ENCODE results near the gene COCH.

Gene COCH

GRCh38 chr14:30842431-30842830 is 31.9 kb upstream of the COCH start:
- no peaks in the 10 kb centered on the region for H3K79me2 ChIP-seq (ENCODE audit: insufficient read depth, low read length)
- no peak for TF ChIP-seq CTCF (conservative IDR thresholded peaks at IDR 0.05; ENCODE audit: low read length)
- TF ChIP-seq EZH2phosphoT487 (IDR thresholded peaks at IDR 0.05; ENCODE audit: borderline replicate concordance) = no peak
- H3K4me1 ChIP-seq (ENCODE audit: insufficient read depth, low read length, poor library complexity, severe bottlenecking) = peaks cover 14% of the 10 kb centered on the region
- H3K36me3 ChIP-seq (ENCODE audit: insufficient read depth, low read length) = no peaks in the 10 kb centered on the region
- H3F3A ChIP-seq (ENCODE audit: low read depth) = no peaks in the 10 kb centered on the region
- H3K4me3 ChIP-seq (ENCODE audit: low read length, poor library complexity, severe bottlenecking) = no peak overlapping the region
- H3K9ac ChIP-seq (ENCODE audit: low read depth, low read length, poor library complexity, severe bottlenecking) = no peak overlapping the region
- H3K9me2 ChIP-seq (replicated peaks; ENCODE audit: low read depth, low read length) = no peaks in the 10 kb centered on the region
- no peaks in the 10 kb centered on the region for H3K27me3 ChIP-seq (ENCODE audit: insufficient read depth, low read length, poor library complexity, severe bottlenecking)
- no peaks in the 10 kb centered on the region for H3K9me3 ChIP-seq (ENCODE audit: insufficient read depth, low read depth, low read length)
- no peaks in the 10 kb centered on the region for H4K20me1 ChIP-seq (ENCODE audit: insufficient read depth, low read length, poor library complexity, severe bottlenecking)
- no peak overlapping the region for H2AFZ ChIP-seq (ENCODE audit: low read length)
- peak overlapping the region; percentile 48 for H3K4me2 ChIP-seq (ENCODE audit: low read depth, low read length, poor library complexity, severe bottlenecking)

DNA sequence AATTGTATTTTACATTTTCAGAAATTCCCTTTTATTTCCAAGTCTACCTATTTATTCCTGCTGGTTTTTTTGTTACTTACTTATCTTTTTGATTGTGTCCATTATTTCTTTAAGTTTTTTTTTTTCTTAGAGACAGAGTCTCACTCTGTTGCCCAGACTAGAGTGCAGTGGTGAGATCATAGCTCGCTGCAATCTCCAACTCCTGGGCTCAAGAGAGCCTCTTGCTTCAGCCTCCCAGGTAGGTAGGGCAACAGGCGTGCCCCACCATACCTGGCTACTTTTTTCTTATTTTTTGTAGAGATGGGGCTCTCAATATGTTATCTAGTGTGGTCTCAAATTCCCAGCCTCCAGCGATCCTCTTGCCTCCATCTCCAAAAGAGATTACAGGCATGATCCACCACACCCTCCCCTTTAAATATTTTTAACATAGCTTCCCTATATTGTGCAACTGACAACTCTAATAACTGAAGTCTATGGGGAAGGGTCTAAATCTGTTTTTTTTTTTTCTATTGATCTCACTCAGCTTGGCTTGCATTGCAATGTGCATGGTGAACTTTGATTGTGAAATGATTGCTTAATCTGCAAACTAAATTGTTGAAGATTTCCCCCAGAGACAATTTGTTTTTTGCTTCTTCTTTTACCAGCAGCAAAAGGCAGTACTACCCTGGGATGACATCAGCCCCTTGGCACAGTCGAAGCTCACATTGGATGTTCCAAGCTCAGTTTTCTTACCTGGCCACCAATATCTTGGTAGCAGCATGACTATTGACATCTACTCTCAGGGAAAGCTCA is 25.7 kb upstream of the COCH start:
- H3K27me3 ChIP-seq (ENCODE audit: insufficient read depth, low read length, poor library complexity, severe bottlenecking) = no peaks in the 10 kb centered on the region
- no peaks in the 10 kb centered on the region for H3K79me2 ChIP-seq (ENCODE audit: insufficient read depth, low read length)
- no peaks in the 10 kb centered on the region for H3K4me1 ChIP-seq (ENCODE audit: insufficient read depth, low read length, poor library complexity, severe bottlenecking)
- TF ChIP-seq CTCF (conservative IDR thresholded peaks at IDR 0.05; ENCODE audit: low read length) (no peak), EZH2phosphoT487 (IDR thresholded peaks at IDR 0.05; ENCODE audit: borderline replicate concordance) (no peak)
- no peak overlapping the region for H3K4me3 ChIP-seq (ENCODE audit: low read length, poor library complexity, severe bottlenecking)
- no peaks in the 10 kb centered on the region for H3F3A ChIP-seq (ENCODE audit: low read depth)
- no peak overlapping the region for H3K4me2 ChIP-seq (ENCODE audit: low read depth, low read length, poor library complexity, severe bottlenecking)
- no peaks in the 10 kb centered on the region for H3K9me2 ChIP-seq (replicated peaks; ENCODE audit: low read depth, low read length)
- no peak overlapping the region for H2AFZ ChIP-seq (ENCODE audit: low read length)
- no peaks in the 10 kb centered on the region for H4K20me1 ChIP-seq (ENCODE audit: insufficient read depth, low read length, poor library complexity, severe bottlenecking)
- H3K36me3 ChIP-seq (ENCODE audit: insufficient read depth, low read length) = no peaks in the 10 kb centered on the region
- no peaks in the 10 kb centered on the region for H3K9me3 ChIP-seq (ENCODE audit: insufficient read depth, low read depth, low read length)
- no peak overlapping the region for H3K9ac ChIP-seq (ENCODE audit: low read depth, low read length, poor library complexity, severe bottlenecking)

DNA sequence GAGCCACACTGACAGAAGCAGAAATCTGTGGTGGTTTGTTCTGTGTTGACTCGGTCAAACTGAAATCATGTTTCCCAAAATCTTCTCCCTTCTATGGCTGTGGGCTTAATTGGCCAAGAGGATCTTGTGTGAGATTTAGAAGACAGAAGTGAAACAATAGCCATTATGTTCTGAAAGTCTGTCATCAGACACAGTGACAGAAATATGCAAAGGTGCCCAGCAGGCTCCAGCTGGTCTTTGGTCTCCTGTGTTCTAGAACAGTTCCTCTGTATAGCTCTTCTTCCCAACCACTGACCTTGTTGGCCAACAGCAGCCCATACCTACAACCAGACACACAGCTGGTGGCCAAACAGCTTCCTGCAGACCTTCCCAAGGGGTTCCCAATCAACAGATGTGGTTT is 25.0 kb upstream of the COCH start:
- no peaks in the 10 kb centered on the region for H4K20me1 ChIP-seq (ENCODE audit: insufficient read depth, low read length, poor library complexity, severe bottlenecking)
- no peaks in the 10 kb centered on the region for H3K27me3 ChIP-seq (ENCODE audit: insufficient read depth, low read length, poor library complexity, severe bottlenecking)
- H3F3A ChIP-seq (ENCODE audit: low read depth) = no peaks in the 10 kb centered on the region
- H3K9me3 ChIP-seq (ENCODE audit: insufficient read depth, low read depth, low read length) = no peaks in the 10 kb centered on the region
- no peaks in the 10 kb centered on the region for H3K36me3 ChIP-seq (ENCODE audit: insufficient read depth, low read length)
- TF ChIP-seq CTCF (conservative IDR thresholded peaks at IDR 0.05; ENCODE audit: low read length) (no peak), EZH2phosphoT487 (IDR thresholded peaks at IDR 0.05; ENCODE audit: borderline replicate concordance) (no peak)
- H3K9me2 ChIP-seq (replicated peaks; ENCODE audit: low read depth, low read length) = no peaks in the 10 kb centered on the region
- H3K4me1 ChIP-seq (ENCODE audit: insufficient read depth, low read length, poor library complexity, severe bottlenecking) = no peaks in the 10 kb centered on the region
- no peak overlapping the region for H3K4me2 ChIP-seq (ENCODE audit: low read depth, low read length, poor library complexity, severe bottlenecking)
- H2AFZ ChIP-seq (ENCODE audit: low read length) = no peak overlapping the region
- no peak overlapping the region for H3K9ac ChIP-seq (ENCODE audit: low read depth, low read length, poor library complexity, severe bottlenecking)
- H3K79me2 ChIP-seq (ENCODE audit: insufficient read depth, low read length) = no peaks in the 10 kb centered on the region
- H3K4me3 ChIP-seq (ENCODE audit: low read length, poor library complexity, severe bottlenecking) = no peak overlapping the region
